Stimulated activated CD4-positive, alpha-beta T cell treated with anti-CD3 and anti-CD28 coated beads, Interleukin-2, amount 100 ng/mL, for 24 hours (primary cell): Measurements from ENCODE around the gene CHD3.
A peak's percentile ranks its signal among the peaks of the same experiment; 100 is the strongest.

Experiments
- DNase-seq, 2 donors: peaks; one replicate each; pipeline ENCODE4 v3.0.0-alpha.2; 2020

The CHD3 gene

GRCh38 chr17:7888184-7888920 is at the start of gene CHD3:
Gene CHD3 (plus strand): TSS chr17:7888789. CDS start chr17:7889001, 212 bp downstream.
- DNase-seq: peak; percentile 67 to 73

- no peak for DNase-seq
Observed at GRCh38 chr17:7839190-7839875, 49.3 kb upstream of the CHD3 start.

DNA sequence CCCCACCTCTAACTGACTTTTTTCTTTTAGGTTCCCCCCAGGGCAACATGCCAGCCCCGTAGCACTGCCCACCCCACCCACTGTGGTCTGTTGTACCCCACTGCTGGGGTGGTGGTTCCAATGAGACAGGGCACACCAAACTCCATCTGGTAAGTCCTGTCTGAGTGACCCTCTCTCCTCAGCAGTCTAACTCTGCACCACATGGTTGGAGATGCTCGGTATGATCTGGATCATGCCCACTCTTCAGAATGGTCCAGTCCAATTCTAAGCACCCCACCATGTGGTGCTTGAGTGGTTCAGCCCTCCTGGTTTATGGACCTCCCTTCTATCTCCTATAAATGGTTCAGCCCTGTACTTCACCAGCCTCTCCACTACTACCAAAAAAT is 48.7 kb upstream of the CHD3 start:
- DNase-seq: no peak

GRCh38 chr17:7840441-7840840 is 48.1 kb upstream of the CHD3 start:
- no peak for DNase-seq

DNA sequence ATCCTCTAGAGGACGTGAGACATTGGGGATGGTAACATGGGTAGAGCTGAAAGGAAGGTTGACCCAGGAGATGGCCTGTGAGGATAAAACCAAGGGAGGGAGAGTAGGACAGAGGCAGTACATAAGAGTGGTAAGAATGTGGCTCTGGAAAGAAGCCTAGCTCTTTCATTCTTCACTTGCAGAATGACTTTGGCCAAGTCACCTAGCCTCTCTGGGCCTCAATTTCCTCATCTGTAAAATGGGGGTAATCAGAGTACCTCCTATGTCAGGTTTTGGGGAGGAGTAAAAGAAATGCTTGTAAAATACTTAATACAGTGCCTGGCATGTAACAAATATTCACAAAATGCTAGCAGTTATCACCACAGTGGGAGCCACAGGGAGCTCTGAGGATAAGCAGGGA is 47.7 kb upstream of the CHD3 start:
- no peak for DNase-seq

- DNase-seq: peak; percentile 91 to 94
Observed at GRCh38 chr17:7841396-7841914, 47.1 kb upstream of the CHD3 start.

DNA sequence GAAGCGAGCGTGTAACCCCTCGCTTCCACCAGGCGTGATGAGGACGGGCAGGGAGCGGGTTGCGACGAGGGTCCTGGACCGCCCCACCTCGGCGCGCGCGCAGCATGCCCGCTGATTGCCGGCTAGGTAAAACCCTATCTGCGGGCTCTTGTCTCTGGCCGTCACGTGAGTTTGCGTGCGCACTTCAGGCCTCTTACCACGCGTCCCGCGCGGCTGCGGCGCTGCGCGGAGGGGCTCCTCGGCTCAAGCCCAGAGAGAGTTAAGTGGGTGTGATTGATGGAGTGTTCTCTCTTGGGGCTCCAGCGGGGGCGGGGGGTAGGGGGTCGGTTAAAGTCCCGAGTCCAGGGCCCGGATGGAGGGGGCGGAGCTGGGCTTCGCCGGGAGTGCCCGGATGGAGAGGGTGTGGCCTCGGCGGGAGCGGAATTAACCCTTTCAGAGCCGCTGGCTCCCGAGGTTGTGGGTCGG is 46.6 kb upstream of the CHD3 start:
- DNase-seq: peak; percentile 86 to 89

GRCh38 chr17:7842380-7843256 is 46.0 kb upstream of the CHD3 start:
- peak; percentile 95 to 98 for DNase-seq

DNA sequence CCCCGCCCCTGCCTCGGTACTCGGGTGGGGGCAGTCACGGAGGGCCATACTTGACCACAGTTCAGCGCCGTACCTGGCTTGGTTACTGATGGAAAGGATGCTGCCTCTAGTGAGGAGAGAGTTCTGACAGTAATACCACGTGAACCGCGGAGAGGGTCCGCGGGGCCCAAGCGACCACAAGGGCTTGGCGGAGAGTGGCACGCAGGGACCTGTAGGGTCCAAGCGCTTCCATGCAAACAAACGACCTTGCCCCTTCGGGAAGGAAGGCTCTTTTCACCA is 45.4 kb upstream of the CHD3 start:
- DNase-seq: no peak

DNA sequence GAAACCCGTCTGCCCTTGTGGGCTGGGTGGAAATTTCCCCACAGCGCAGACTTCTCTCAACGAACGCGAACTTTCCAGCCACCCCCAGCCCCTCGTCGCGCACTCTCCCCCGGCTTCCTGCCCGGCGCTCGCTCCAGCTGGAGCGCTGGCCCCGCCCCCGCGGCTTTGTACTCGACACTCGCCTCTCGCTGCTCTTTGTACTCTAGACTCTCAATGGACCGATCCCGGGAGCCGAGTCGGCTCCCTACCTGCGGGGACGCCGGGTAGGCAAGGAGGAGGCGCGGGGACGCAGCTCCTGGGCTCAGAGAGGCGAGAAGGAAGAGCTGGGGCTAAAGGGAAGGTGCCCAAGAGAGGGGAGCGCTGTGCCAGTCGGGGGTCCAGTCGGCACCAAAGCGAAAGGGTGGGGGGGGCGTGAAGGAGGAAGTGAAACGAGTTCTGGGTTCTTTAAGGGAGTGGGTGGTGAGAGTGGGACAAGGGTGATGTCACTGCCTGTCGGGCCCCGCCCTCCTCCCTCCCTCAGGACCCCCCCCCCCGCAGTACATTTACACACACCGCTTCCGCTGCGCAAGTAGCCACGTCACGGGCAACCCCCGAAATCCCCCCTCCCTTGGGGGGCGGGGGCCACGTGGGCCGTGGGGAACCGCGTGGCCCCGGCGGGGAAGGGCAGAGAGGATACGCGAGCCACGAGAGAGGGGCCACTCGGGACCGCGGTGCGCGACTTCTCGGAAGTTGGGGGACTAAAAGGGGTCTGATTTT is 44.9 kb upstream of the CHD3 start:
- DNase-seq: peak; percentile 91 to 92

GRCh38 chr17:7844292-7845154 is 44.1 kb upstream of the CHD3 start:
- DNase-seq: peak; percentile 85 to 86

DNA sequence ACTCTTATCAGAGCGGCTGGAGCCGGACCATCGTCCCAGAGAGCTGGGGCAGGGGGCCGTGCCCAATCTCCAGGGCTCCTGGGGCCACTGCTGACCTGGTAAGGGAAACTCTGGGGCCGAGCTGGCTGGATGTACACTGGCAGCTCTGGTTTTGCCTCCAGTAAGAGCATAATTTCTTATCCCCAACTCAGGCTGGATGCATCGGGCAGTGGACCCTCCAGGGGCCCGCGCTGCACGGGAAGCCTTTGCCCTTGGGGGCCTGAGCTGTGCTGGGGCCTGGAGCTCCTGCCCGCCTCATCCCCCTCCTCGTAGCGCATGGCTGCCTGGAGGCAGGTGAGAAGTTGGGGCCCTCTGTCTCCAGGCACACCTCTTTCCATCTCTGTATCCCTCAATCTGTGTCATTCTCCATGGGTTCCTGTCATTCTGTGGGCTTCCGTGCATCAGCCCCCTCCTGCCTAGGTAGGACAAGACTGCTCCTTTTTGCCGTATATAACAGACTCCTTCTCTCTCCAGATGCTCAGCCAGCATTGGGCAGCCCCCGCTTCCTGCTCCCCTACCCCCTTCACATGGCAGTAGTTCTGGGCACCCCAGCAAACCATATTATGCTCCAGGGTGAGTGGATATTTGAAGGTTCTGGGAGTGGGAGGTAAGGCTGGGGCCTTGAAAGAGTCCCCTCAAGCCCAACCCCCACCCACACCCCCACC is 43.1 kb upstream of the CHD3 start:
- no peak for DNase-seq

DNA sequence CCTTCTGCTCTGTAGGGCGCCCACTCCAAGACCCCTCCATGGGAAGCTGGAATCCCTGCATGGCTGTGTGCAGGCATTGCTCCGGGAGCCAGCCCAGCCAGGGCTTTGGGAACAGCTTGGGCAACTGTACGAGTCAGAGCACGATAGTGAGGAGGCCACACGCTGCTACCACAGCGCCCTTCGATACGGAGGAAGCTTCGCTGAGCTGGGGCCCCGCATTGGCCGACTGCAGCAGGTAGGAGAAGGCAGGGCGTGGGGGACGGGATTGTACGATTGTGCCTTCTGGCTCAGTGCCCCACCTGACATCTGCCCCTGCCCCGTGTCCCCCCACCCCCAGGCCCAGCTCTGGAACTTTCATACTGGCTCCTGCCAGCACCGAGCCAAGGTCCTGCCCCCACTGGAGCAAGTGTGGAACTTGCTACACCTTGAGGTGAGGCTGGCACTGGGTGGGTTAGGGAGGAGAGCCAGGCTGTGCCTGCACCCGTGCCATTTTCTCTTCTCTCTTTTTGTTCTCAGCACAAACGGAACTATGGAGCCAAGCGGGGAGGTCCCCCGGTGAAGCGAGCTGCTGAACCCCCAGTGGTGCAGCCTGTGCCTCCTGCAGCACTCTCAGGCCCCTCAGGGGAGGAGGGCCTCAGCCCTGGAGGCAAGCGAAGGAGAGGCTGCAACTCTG is 42.4 kb upstream of the CHD3 start:
- no peak for DNase-seq

- DNase-seq: no peak
Observed at GRCh38 chr17:7846765-7847661, 41.6 kb upstream of the CHD3 start.

- no peak for DNase-seq
Observed at GRCh38 chr17:7848131-7848579, 40.4 kb upstream of the CHD3 start.

- DNase-seq: no peak
Observed at GRCh38 chr17:7848739-7849129, 39.9 kb upstream of the CHD3 start.

DNA sequence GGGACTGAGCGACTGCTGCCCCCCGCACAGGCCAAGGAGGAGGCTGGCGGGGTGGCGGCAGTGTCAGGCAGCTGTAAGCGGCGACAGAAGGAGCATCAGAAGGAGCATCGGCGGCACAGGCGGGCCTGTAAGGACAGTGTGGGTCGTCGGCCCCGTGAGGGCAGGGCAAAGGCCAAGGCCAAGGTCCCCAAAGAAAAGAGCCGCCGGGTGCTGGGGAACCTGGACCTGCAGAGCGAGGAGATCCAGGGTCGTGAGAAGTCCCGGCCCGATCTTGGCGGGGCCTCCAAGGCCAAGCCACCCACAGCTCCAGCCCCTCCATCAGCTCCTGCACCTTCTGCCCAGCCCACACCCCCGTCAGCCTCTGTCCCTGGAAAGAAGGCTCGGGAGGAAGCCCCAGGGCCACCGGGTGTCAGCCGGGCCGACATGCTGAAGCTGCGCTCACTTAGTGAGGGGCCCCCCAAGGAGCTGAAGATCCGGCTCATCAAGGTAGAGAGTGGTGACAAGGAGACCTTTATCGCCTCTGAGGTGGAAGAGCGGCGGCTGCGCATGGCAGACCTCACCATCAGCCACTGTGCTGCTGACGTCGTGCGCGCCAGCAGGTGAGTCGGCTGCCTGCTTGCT is 39.3 kb upstream of the CHD3 start:
- DNase-seq: no peak

DNA sequence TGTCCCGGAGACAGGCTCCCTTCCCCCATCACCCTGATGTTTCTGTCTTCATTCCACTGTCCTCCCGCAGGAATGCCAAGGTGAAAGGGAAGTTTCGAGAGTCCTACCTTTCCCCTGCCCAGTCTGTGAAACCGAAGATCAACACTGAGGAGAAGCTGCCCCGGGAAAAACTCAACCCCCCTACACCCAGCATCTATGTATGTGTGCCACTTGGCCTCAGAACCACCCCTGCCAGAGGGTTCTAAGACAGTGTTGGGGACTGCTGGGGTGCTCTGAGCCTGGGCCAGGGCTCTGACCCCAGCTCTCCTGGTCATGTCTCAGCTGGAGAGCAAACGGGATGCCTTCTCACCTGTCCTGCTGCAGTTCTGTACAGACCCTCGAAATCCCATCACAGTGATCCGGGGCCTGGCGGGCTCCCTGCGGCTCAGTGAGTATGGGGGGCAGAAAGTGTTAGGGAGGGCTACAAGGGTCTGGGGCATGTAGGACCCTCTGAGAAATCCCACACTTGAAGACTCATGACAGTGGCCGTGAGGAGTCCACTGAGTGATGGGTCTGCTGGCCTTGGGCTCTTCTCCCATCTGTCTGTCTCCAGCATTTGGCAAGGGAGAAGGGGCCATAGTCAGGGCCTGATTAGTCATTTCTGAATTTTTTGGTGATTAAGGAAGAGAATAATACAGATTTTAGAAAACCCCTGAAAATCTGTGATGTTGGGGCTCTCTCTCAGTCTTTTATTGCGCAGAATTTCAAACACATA is 38.7 kb upstream of the CHD3 start:
- DNase-seq: no peak
